HepG2 (cell line): ENCODE results near the gene KCNB1. TPM values are rescaled to one million over a fixed set of nuclear protein-coding genes. Genes with fewer than 3 reads are reported as not detected.

ENCODE experiments used
- ATAC-seq: fragments of 200-7000 bp; cut with Tn5 transposase; 3 replicates; pipeline ENCODE4 v1.9.1; 2020; ENCODE audit warnings: mild to moderate bottlenecking, moderate library complexity
- BruUV-seq: library from RNA; stranded (reverse); fragments of 400-500 nt; replicated peaks from 2 replicates; lab custom pipeline; 2021; lab: Mats Ljungman, UMichigan
- CTCF ChIA-PET: fragments of 300-600 bp; formaldehyde crosslinking; extraction: SDS; loops from one replicate; lab custom pipeline; 2021; ENCODE audit warnings: low total read pairs, inconsistent platforms, low intra/inter-chr PET ratio; lab: Yijun Ruan, JAX
- POLR2A ChIA-PET: fragments of 350-600 bp; sonication (Branson Sonifier 250); formaldehyde crosslinking; loops from one replicate; lab custom pipeline; 2020; ENCODE audit warnings: antibody characterized with exemption, inconsistent platforms; lab: Yijun Ruan, JAX
- DNase-seq: peaks from one replicate; pipeline ENCODE4 v3.0.0-alpha.2; 2015; ENCODE audit warnings: low spot score
- FAIRE-seq: peaks from 3 replicates; lab custom pipeline; 2011; peaks lifted over from hg19 to GRCh38; lab: Jason Lieb, UNC
- H2AFZ ChIP-seq: one replicate; pipeline ENCODE4 v1.6.1; 2011; ENCODE audit warnings: low read length, inconsistent platforms
- H3K27ac ChIP-seq: fragments of 300-600 bp; 3 replicates; pipeline ENCODE4 v1.8.0; 2011; ENCODE audit warnings: mixed run types, mild to moderate bottlenecking, mixed read lengths, low read length, inconsistent platforms; ENCODE audit not compliant: insufficient read depth; ENCODE audit errors: extremely low read length
- H3K27me3 ChIP-seq, 2 experiments: fragments of 200-600 bp in 1 of 2; 2 replicates in 1 of 2; 3 replicates in 1 of 2; pipeline versions ENCODE4 v1.6.0 to v1.8.0; 2011; ENCODE audit warnings: low read length in 2 of 2, mild to moderate bottlenecking in 2 of 2, moderate library complexity in 2 of 2, inconsistent platforms in 1 of 2; ENCODE audit not compliant: insufficient read depth in 2 of 2, control insufficient read depth in 1 of 2
- H3K36me3 ChIP-seq, 2 experiments: fragments of 200-600 bp in 1 of 2; replicated peaks in 1 of 2; 2 replicates in 1 of 2; 3 replicates in 1 of 2; pipeline versions ENCODE4 v1.5.1 to v1.8.0; 2011; ENCODE audit warnings: low read length in 2 of 2, inconsistent platforms in 1 of 2; ENCODE audit not compliant: insufficient read depth in 2 of 2, control insufficient read depth in 1 of 2
- H3K4me1 ChIP-seq: 2 replicates; pipeline ENCODE4 v1.5.1; 2012; ENCODE audit warnings: low read length, inconsistent platforms; ENCODE audit not compliant: insufficient read depth
- H3K4me2 ChIP-seq: 2 replicates; pipeline ENCODE4 v1.6.0; 2011; ENCODE audit warnings: low read depth, low read length, inconsistent platforms
- H3K4me3 ChIP-seq, 3 experiments: fragments of 200-600 bp in 1 of 3; sonication (generic), shearing (Covaris generic) in 1 of 3; replicated peaks in 1 of 3; 2 replicates each; pipeline ENCODE4 v1.5.1; 2011 to 2016; ENCODE audit warnings: low read length in 3 of 3, inconsistent platforms in 2 of 3, low read depth in 2 of 3, mild to moderate bottlenecking in 2 of 3, control low read depth in 1 of 3, mixed read lengths in 1 of 3; ENCODE audit not compliant: insufficient read depth in 1 of 3
- H3K79me2 ChIP-seq: one replicate; pipeline ENCODE4 v1.6.1; 2011; ENCODE audit warnings: low read length, inconsistent platforms; ENCODE audit not compliant: insufficient read depth
- H3K9ac ChIP-seq: 2 replicates; pipeline ENCODE4 v1.6.0; 2011; ENCODE audit warnings: mild to moderate bottlenecking, low read depth, low read length, inconsistent platforms; ENCODE audit not compliant: insufficient read depth
- H3K9me3 ChIP-seq: 2 replicates; pipeline ENCODE4 v1.5.1; 2012; ENCODE audit warnings: mild to moderate bottlenecking, low read length
- H4K20me1 ChIP-seq: 2 replicates; pipeline ENCODE4 v1.6.0; 2011; ENCODE audit warnings: inconsistent platforms, mild to moderate bottlenecking, low read length, moderate library complexity; ENCODE audit not compliant: insufficient read depth
- CBFB ChIP-seq: sonication (generic); formaldehyde crosslinking; IDR thresholded peaks from 2 replicates; pipeline ENCODE4 v1.4.0; 2020; ENCODE audit warnings: missing genetic modification reagents
- CCAR2 ChIP-seq: fragments of 200-400 bp; formaldehyde crosslinking; optimal IDR thresholded peaks from 2 replicates; pipeline ENCODE3; 2018; ENCODE audit warnings: low read depth, mild to moderate bottlenecking, low read length, moderate library complexity
- FOSL1 ChIP-seq: sonication (generic); formaldehyde crosslinking; IDR thresholded peaks from 2 replicates; pipeline ENCODE4 v1.9.0; 2021; ENCODE audit warnings: missing genetic modification reagents, borderline replicate concordance
- MTF1 ChIP-seq: sonication (generic); formaldehyde crosslinking; IDR thresholded peaks from 2 replicates; pipeline ENCODE4 v1.5.0; 2020; ENCODE audit warnings: missing genetic modification reagents
- POLR2G ChIP-seq: fragments of 200-400 bp; formaldehyde crosslinking; IDR thresholded peaks from 2 replicates; pipeline ENCODE4 v1.6.1; 2018; ENCODE audit warnings: mild to moderate bottlenecking, low read depth, low read length, moderate library complexity
- SUZ12 ChIP-seq: fragments of 150-350 bp; IDR thresholded peaks from 2 replicates; pipeline ENCODE4 v1.6.1; 2014; ENCODE audit warnings: low read depth, low read length
- TBX2 ChIP-seq: sonication (generic); formaldehyde crosslinking; IDR thresholded peaks from 2 replicates; pipeline ENCODE4 v1.5.0; 2020; ENCODE audit warnings: missing genetic modification reagents, mild to moderate bottlenecking, borderline replicate concordance
- TCF7L2 ChIP-seq: IDR thresholded peaks from 2 replicates; pipeline ENCODE4 v1.6.1; 2011; ENCODE audit warnings: mild to moderate bottlenecking, low read depth, low read length, moderate library complexity
- ZNF256 ChIP-seq: sonication (generic); formaldehyde crosslinking; conservative IDR thresholded peaks from 2 replicates; pipeline ENCODE4 v1.4.0; 2020; ENCODE audit warnings: missing genetic modification reagents
- ZNF33A ChIP-seq: sonication (generic); formaldehyde crosslinking; IDR thresholded peaks from 2 replicates; pipeline ENCODE4 v1.5.1; 2020; ENCODE audit warnings: missing genetic modification reagents, mild to moderate bottlenecking, moderate library complexity, borderline replicate concordance
- ZNF776 ChIP-seq: sonication (generic); formaldehyde crosslinking; IDR thresholded peaks from 2 replicates; pipeline ENCODE4 v1.4.0; 2020; ENCODE audit warnings: mild to moderate bottlenecking, missing genetic modification reagents
- ZNF782 ChIP-seq: sonication (generic); formaldehyde crosslinking; IDR thresholded peaks from 2 replicates; pipeline ENCODE4 v1.4.0; 2020; ENCODE audit warnings: missing genetic modification reagents, mild to moderate bottlenecking, borderline replicate concordance
- WGBS: methylation state at CpG from one replicate; pipeline ENCODE4 v1.1.6; 2017; ENCODE audit warnings: low lambda C conversion rate; 5-methylcytosine and 5-hydroxymethylcytosine counted together
- in situ Hi-C: cut with HindIII; loops from 2 replicates; pipeline ENCODE4 v1.10.0; 2017; ENCODE audit warnings: low pct_unique_long_range_greater_than_20kb; ENCODE audit not compliant: extremely low pct_ligation_motif_present
- intact Hi-C: fragments of 100-400 bp; cut with micrococcal nuclease; formaldehyde crosslinking; loops from one replicate; pipeline ENCODE4 v1.10.0; 2022; ENCODE audit not compliant: unreplicated experiment
- polyA plus RNA-seq, 8 experiments: library from polyadenylated mRNA; depleted of rRNA in 3 of 8; stranded (reverse) in 7 of 8; unstranded in 1 of 8; fragments of >200 nt; fragmentation: Illumina TruSeq in 4 of 8; extraction: Trizol in 4 of 8; gene quantifications; 2 replicates each; pipeline versions ENCODE4 v1.2.1 to v1.2.3, GENCODE V29; 2011 to 2016; ENCODE audit warnings: low read depth in 4 of 8, missing spikeins in 1 of 8, mixed read lengths in 1 of 8; ENCODE audit not compliant: insufficient read depth in 1 of 8
- total RNA-seq, 5 experiments: library from RNA; depleted of rRNA; stranded (reverse); fragments of >200 nt; fragmentation: Illumina TruSeq; extraction: Trizol; gene quantifications; 2 replicates each; pipeline ENCODE4 v1.2.3, GENCODE V29; 2016; ENCODE audit warnings: low read depth in 1 of 5
- TF ChIP-seq, protein P1 (sequence below): sonication (generic); formaldehyde crosslinking; IDR thresholded peaks from 2 replicates; pipeline ENCODE4 v1.5.0; 2020; ENCODE audit warnings: missing genetic modification reagents
- TF ChIP-seq, protein P2 (sequence below): sonication (generic); formaldehyde crosslinking; conservative IDR thresholded peaks from 2 replicates; pipeline ENCODE4 v1.8.0; 2022; ENCODE audit warnings: missing genetic modification reagents
- TF ChIP-seq, protein P3 (sequence below): sonication (generic); formaldehyde crosslinking; IDR thresholded peaks from 2 replicates; pipeline ENCODE4 v1.4.0; 2020; ENCODE audit warnings: mild to moderate bottlenecking, missing genetic modification reagents
- TF ChIP-seq, protein P4 (sequence below): sonication (generic); formaldehyde crosslinking; IDR thresholded peaks from 2 replicates; pipeline ENCODE4 v1.5.0; 2020; ENCODE audit warnings: missing genetic modification reagents, mild to moderate bottlenecking, borderline replicate concordance

KCNB1 gene
- total and polyA plus RNA-seq, 2 of the 13 experiments (the other 11 are each of a cell fraction or from before 2014, with no cell fraction given): 0.02 TPM; not detected in 1

DNA sequence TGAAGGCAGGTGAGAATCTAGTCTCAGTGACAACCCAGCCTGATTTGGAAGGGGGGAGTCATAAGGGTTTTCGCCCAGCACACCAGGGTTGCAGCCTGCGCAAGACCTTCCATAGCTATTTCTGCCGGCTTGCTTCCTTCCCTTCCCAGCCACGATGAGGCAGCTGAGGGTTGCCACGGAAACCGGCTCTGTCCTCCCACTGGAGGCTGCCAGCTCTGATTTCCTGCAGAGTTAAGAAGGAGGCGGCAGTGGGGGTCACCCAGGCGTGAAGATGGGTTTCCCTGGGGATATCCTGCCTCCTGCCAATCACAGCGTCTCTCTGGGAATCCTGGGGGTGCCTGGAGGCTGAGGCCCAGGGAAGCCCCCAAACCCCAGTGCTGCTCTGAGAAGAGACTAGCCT lies 23.1 kb upstream of the KCNB1 start:
- CTCF ChIA-PET: no interaction called here
- H3K4me2 ChIP-seq: no peak overlapping the region
- no peaks in the 10 kb centered on the region for H3K79me2 ChIP-seq
- DNase-seq (no peak), FAIRE-seq (no peak), ATAC-seq (no peak)
- 23% methylated on average over 9 of the region's 9 CpGs for WGBS
- H4K20me1 ChIP-seq: no peaks in the 10 kb centered on the region
- in situ Hi-C loops (no loop called here), intact Hi-C loops (no loop called here)
- H3K4me1 ChIP-seq: no peaks in the 10 kb centered on the region
- POLR2A ChIA-PET: no interaction called here
- H3K9ac ChIP-seq: no peak overlapping the region
- no peak overlapping the region for H3K4me3 ChIP-seq
- H3K27ac ChIP-seq: no peak overlapping the region
- no peaks in the 10 kb centered on the region for H3K9me3 ChIP-seq
- peaks cover 0 to 39% of the 10 kb centered on the region in 2 experiments; a peak in 3 of 5 replicates for H3K27me3 ChIP-seq
- H3K36me3 ChIP-seq: no peaks in the 10 kb centered on the region
- TF ChIP-seq CCAR2 (no peak), ZNF776 (CRISPR knock-in tag) (no peak)
- BruUV-seq: no TSS peak
- H2AFZ ChIP-seq: no peak overlapping the region

DNA sequence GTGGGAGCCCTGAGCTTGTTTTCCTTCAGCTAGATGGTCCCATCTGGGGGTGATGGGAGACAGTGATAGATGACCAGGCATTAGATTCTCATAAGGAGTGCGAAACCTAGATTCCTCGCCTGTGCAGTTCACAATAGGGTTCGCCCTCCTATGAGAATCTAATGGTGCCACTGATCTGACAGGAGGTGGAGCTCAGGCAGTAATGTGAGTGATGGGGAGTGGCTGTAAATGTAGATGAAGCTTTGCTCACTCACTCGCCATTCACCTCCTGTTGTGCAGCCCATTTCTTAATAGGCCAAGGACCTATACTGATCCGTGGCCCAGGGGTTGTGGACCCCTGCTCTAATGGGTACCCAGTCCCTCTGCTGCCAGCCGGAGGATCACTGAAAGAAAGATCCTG lies 20.7 kb upstream of the KCNB1 start:
- ATAC-seq (no peak), DNase-seq (no peak), FAIRE-seq (no peak)
- Histone ChIP-seq H3K79me2 (no peaks in the 10 kb centered on the region), H3K4me3 (no peak overlapping the region), H3K27me3 (peaks cover 0 to 28% of the 10 kb centered on the region in 2 experiments; a peak in 3 of 5 replicates), H3K9ac (no peak overlapping the region), H2AFZ (no peak overlapping the region), H3K4me2 (no peak overlapping the region), H3K27ac (no peak overlapping the region), H4K20me1 (no peaks in the 10 kb centered on the region), H3K36me3 (no peaks in the 10 kb centered on the region), H3K4me1 (no peaks in the 10 kb centered on the region), H3K9me3 (no peaks in the 10 kb centered on the region)
- CTCF ChIA-PET: interaction anchor here (0.6 kb wide), 1 partner anchor 452 kb away, joined by 3 read pairs; no protein-coding TSS in a partner anchor
- 29% methylated on average over 5 of the region's 6 CpGs for WGBS
- no TSS peak for BruUV-seq
- in situ Hi-C loops: no loop called here
- POLR2A ChIA-PET: no interaction called here
- intact Hi-C loops: no loop called here
- TF ChIP-seq ZNF256 (no peak), FOSL1 (CRISPR knock-in tag) (no peak), MTF1 (CRISPR knock-in tag) (no peak), TBX2 (CRISPR knock-in tag) (no peak), ZNF782 (CRISPR knock-in tag) (no peak), TCF7L2 (no peak), SUZ12 (no peak), CBFB (no peak), ZNF33A (CRISPR knock-in tag) (no peak), POLR2G (no peak)
- TF ChIP-seq, protein P1, sequence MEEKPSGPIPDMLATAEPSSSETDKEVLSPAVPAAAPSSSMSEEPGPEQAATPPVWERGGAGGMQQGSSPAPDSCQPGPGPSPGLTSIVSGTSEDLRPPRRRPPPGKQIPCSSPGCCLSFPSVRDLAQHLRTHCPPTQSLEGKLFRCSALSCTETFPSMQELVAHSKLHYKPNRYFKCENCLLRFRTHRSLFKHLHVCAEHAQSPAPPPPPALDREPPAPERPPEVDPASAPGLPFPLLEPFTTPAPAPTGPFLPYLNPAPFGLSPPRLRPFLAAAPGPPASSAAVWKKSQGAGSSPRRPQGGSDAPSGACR (CRISPR knock-in tag): no peak
- TF ChIP-seq, protein P2, sequence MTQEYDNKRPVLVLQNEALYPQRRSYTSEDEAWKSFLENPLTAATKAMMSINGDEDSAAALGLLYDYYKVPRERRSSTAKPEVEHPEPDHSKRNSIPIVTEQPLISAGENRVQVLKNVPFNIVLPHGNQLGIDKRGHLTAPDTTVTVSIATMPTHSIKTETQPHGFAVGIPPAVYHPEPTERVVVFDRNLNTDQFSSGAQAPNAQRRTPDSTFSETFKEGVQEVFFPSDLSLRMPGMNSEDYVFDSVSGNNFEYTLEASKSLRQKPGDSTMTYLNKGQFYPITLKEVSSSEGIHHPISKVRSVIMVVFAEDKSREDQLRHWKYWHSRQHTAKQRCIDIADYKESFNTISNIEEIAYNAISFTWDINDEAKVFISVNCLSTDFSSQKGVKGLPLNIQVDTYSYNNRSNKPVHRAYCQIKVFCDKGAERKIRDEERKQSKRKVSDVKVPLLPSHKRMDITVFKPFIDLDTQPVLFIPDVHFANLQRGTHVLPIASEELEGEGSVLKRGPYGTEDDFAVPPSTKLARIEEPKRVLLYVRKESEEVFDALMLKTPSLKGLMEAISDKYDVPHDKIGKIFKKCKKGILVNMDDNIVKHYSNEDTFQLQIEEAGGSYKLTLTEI (CRISPR knock-in tag): no peak
- TF ChIP-seq, protein P3, sequence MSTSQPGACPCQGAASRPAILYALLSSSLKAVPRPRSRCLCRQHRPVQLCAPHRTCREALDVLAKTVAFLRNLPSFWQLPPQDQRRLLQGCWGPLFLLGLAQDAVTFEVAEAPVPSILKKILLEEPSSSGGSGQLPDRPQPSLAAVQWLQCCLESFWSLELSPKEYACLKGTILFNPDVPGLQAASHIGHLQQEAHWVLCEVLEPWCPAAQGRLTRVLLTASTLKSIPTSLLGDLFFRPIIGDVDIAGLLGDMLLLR (CRISPR knock-in tag): no peak
- TF ChIP-seq, protein P4, sequence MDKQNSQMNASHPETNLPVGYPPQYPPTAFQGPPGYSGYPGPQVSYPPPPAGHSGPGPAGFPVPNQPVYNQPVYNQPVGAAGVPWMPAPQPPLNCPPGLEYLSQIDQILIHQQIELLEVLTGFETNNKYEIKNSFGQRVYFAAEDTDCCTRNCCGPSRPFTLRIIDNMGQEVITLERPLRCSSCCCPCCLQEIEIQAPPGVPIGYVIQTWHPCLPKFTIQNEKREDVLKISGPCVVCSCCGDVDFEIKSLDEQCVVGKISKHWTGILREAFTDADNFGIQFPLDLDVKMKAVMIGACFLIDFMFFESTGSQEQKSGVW: no peak
